Memory B cell (primary cell): ENCODE results near the gene NAV1.

Source experiments
- ATAC-seq: fragments of 150-1000 bp; cut with Tn5 transposase; 2 replicates; pipeline ENCODE4 v1.10.0; 2021; ENCODE audit warnings: low read depth, mild to moderate bottlenecking, moderate library complexity
- DNase-seq, 2 donors: peaks; one replicate each; pipeline ENCODE4 v3.0.0; 2022; ENCODE audit warnings: low spot score in 2 of 2
- H3K27ac Mint-ChIP-seq: one replicate; pipeline ENCODE4 v1.8.0; 2022; ENCODE audit warnings: mild to moderate bottlenecking, moderate library complexity, mixed read lengths
- H3K27me3 Mint-ChIP-seq: one replicate; pipeline ENCODE4 v1.8.0; 2022; ENCODE audit warnings: mixed read lengths
- H3K36me3 Mint-ChIP-seq: one replicate; pipeline ENCODE4 v1.8.0; 2022; ENCODE audit warnings: mild to moderate bottlenecking, mixed read lengths
- H3K4me1 Mint-ChIP-seq: one replicate; pipeline ENCODE4 v1.8.0; 2022; ENCODE audit warnings: mixed read lengths
- H3K4me3 Mint-ChIP-seq: one replicate; pipeline ENCODE4 v1.8.0; 2022; ENCODE audit warnings: mild to moderate bottlenecking, moderate library complexity, mixed read lengths
- H3K9me3 Mint-ChIP-seq: one replicate; pipeline ENCODE4 v1.8.0; 2022; ENCODE audit warnings: mixed read lengths

The NAV1 gene

DNA sequence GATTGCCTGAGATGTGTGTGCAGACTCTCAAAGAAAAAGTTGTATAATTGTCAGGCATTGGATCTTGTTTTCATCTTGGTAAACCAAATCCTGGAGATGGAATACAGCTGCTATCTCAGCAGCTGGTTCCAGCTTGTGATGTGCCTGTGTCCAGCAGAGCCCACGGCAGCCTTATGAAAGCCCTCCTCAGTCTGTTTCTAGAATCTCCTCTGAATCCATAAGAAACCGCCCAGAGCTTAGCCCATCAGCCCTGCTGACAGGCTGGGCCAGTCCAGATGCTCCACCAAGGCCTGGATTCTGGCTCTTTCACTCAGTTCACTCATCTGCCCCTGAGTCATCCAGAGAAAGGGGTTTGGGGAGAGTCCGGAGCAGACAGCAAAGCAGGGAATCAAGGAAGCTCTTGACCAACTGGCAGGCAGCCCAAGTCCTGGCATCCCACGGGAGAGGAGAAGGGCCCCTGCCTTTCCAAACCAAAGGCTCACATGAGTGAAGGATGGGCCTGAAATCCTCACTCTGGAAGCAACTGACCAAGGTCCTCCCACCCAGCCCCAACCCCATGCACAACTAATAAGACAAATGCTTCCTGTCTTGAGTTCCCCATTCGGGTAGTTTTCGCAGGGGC is 45.7 kb downstream of the NAV1 start:
- H3K36me3 Mint-ChIP-seq: peaks cover 4% of the 10 kb centered on the region
- no peaks in the 10 kb centered on the region for H3K4me1 Mint-ChIP-seq
- H3K27ac Mint-ChIP-seq: no peak overlapping the region
- no peaks in the 10 kb centered on the region for H3K9me3 Mint-ChIP-seq
- DNase-seq: no peak
- no peak for ATAC-seq
- H3K4me3 Mint-ChIP-seq: no peak overlapping the region
- H3K27me3 Mint-ChIP-seq: peaks cover 15% of the 10 kb centered on the region

- Mint-ChIP-seq H3K4me3 (no peak overlapping the region), H3K27ac (no peak overlapping the region), H3K4me1 (no peaks in the 10 kb centered on the region), H3K27me3 (peaks cover 15% of the 10 kb centered on the region), H3K9me3 (no peaks in the 10 kb centered on the region), H3K36me3 (peaks cover 3% of the 10 kb centered on the region)
- DNase-seq (no peak), ATAC-seq (no peak)
Measured at GRCh38 chr1:201585093-201585483, 46.2 kb downstream of the NAV1 start.

GRCh38 chr1:201585901-201586300 is 47.0 kb downstream of the NAV1 start:
- Mint-ChIP-seq H3K27ac (no peak overlapping the region), H3K27me3 (peaks cover 12% of the 10 kb centered on the region), H3K36me3 (peaks cover 3% of the 10 kb centered on the region), H3K4me1 (no peaks in the 10 kb centered on the region), H3K9me3 (no peaks in the 10 kb centered on the region), H3K4me3 (no peak overlapping the region)
- no peak for DNase-seq
- ATAC-seq: no peak

DNA sequence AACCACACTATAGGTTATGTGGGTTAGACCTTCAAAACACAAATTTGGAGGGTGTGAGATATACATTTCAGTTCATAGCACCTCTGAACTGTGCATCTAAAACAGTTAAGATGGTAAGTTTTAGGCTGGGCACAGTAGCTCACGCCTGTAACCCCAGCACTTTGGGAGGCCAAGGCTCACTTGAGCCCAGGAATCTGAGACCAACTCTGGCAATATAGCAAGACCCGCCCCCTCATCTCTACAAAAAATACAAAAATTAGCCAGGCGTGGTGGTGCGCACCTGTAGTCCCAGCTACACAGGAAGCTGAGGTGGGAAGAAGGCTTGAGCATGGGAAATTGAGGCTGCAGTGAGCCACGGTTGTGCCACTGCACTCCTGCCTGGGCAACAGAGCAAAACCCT is 47.9 kb downstream of the NAV1 start:
- ATAC-seq: no peak
- DNase-seq: no peak
- Mint-ChIP-seq H3K27me3 (peaks cover 9% of the 10 kb centered on the region), H3K27ac (no peak overlapping the region), H3K4me1 (no peaks in the 10 kb centered on the region), H3K4me3 (no peak overlapping the region), H3K36me3 (peaks cover 3% of the 10 kb centered on the region), H3K9me3 (no peaks in the 10 kb centered on the region)

GRCh38 chr1:201587729-201588128 is 48.8 kb downstream of the NAV1 start:
- no peaks in the 10 kb centered on the region for H3K9me3 Mint-ChIP-seq
- peaks cover 3% of the 10 kb centered on the region for H3K36me3 Mint-ChIP-seq
- H3K4me1 Mint-ChIP-seq: no peaks in the 10 kb centered on the region
- peaks cover 9% of the 10 kb centered on the region for H3K27me3 Mint-ChIP-seq
- ATAC-seq (no peak), DNase-seq (no peak)
- no peak overlapping the region for H3K27ac Mint-ChIP-seq
- H3K4me3 Mint-ChIP-seq: no peak overlapping the region
